ENCODE results near the gene AHDC1. TPM values are rescaled to one million over a fixed set of nuclear protein-coding genes. Genes with fewer than 3 reads are reported as not detected.
"Not testable (repeated sequence)": the region's sequence is repeated elsewhere in the genome, so short reads cannot be mapped to it uniquely, and the experiment has no call there.

The AHDC1 gene, protein sequence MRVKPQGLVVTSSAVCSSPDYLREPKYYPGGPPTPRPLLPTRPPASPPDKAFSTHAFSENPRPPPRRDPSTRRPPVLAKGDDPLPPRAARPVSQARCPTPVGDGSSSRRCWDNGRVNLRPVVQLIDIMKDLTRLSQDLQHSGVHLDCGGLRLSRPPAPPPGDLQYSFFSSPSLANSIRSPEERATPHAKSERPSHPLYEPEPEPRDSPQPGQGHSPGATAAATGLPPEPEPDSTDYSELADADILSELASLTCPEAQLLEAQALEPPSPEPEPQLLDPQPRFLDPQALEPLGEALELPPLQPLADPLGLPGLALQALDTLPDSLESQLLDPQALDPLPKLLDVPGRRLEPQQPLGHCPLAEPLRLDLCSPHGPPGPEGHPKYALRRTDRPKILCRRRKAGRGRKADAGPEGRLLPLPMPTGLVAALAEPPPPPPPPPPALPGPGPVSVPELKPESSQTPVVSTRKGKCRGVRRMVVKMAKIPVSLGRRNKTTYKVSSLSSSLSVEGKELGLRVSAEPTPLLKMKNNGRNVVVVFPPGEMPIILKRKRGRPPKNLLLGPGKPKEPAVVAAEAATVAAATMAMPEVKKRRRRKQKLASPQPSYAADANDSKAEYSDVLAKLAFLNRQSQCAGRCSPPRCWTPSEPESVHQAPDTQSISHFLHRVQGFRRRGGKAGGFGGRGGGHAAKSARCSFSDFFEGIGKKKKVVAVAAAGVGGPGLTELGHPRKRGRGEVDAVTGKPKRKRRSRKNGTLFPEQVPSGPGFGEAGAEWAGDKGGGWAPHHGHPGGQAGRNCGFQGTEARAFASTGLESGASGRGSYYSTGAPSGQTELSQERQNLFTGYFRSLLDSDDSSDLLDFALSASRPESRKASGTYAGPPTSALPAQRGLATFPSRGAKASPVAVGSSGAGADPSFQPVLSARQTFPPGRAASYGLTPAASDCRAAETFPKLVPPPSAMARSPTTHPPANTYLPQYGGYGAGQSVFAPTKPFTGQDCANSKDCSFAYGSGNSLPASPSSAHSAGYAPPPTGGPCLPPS (N-terminal part only)
- 61.6 TPM for total RNA-seq

DNA sequence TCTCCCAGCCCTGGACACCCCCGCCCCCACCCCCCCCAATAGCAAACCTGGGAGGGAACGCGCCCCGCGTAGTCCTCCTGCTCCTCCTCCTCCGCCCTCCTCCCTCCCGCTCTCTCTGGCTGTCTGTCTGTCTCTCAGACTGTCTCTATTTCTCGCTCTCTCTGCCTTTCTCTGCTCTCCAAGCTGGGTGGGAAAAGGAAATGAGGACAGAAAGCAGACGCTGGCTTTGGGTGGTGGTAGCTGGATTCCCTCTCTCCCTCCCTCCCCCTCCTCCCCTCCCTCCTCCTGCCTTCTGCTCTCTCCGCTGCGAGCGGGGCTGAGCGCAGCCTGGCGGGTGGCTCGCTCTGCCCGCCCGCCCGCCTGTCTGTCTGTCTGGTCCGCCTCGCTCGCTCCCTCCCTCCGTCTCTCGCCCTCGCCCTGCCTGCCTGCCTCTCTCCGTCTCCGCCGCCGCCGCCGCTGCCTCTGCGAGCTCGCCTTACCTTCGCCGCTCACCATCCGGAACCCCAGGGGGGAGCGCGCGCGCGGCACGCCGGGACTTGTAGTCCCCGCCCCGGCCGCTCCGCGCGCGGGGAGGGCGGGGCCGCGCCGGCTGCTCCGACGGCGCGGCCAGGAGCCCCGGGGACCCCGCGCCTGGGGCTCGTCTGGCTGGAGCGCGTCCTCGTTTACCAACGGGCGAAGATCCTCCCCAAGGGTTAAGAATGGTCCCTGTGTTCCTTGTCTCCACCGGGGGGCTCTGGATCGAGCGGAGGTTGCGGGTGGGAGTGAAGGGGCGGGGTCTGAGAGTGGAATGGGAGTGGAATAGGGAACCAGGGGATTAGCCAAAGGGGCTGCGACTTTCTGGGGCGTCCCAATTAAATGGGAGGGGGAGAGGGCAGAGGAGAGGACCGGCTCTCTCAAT lies at the start of gene AHDC1:
AHDC1 (minus strand) TSS at position 464 of the 898 bp plus-strand sequence. CDS start 52,029 bp downstream, outside the sequence.
- peak; percentile 89 for DNase-seq (ENCODE audit: low spot score)

DNA sequence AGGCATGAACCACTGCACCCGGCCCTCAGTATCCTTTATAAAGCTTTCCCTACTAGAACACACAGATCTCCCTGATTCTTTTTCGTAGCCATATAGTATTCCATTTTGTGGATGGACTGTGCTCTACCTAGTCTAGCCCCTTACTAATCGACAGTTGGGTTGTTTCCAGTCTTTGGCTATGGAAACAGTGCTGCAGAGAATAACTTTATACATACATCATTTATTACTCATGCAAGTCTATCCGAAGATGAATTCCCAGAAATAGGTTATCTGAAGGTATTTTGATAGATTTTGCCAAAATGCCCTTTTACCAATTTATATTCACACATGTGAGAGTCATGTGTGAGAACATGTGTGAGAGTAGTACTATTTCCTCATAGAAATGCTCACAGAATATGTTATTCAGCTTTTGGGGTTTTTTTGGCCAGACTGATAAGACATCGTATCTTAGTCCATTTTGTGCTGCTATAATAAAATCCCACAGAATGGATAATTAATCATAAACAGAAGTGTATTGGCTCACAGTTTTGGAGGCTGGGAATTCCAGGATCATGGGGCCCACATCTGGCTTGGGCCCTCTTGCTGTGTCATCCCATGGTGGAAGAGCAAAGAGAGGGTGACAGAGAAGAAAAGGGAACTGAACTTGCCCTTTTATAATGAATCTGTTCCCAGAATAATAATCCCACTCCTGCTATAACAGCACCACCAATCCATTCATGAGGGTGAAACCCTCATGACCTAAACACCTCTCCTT lies 48.3 kb upstream of the AHDC1 start:
- no peak for DNase-seq (ENCODE audit: low spot score)

DNA sequence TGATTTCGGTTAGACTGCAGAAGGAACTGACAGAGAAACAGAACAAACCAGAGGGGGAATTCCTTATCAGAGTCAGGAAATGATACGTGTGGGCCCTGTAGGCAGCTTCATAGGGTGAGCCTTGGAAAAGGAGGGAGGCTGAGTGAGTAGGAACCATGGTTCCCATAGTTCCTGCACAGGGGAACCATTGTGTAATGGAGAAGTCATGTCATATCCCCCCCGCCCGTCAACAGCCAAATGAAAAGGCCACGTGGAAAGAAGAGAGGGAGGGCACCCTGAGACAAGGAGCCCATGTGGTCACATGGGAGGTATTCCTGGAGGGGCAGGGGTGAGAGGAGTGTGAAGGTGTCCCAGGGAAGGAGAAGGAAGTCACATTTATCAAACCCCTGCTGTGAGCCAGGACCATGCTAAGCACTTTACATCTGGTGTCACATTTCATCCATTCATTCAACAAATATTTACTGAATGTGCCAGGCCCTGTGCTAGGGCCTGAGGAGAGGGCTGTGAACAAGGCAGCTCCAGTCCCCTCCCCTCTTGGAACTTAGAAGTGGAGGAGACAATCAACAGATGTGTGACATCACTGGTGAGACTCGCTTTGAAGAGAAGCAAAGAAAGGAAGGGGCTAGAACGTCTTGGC lies 46.7 kb upstream of the AHDC1 start:
- DNase-seq (ENCODE audit: low spot score): no peak

DNA sequence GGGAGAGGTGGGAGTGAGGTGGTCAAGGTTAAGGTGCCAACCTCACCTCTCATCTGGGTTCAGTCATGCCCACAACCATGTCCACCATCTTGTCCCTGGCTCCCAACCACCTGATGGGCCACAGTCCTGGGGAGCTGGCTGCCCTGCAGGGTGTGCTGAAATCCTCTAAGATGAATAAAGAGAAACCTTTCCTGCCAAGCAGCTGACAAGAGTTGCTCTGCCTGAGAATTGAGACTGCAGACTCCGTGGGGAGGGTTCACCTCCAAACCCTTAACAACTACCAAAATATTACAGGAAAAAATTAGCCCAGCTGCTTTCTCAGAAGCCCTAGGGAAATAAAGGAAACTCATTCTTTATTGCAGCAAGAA lies 46.2 kb upstream of the AHDC1 start:
- no peak for DNase-seq (ENCODE audit: low spot score)

DNA sequence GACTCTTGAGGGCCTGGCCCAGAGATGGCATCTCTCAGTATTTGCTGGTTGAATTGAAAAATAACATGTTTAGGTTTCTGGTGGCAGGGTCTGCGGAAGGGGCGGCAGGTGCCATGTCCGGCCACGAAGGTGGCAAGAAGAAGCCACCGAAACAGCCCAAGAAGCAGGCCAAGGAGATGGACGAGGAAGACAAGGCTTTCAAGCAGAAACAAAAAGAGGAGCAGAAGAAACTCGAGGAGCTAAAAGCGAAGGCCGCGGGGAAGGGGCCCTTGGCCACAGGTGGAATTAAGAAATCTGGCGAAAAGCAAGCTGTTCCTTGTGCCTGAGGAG lies 45.3 kb upstream of the AHDC1 start:
- DNase-seq (ENCODE audit: low spot score): no peak

DNA sequence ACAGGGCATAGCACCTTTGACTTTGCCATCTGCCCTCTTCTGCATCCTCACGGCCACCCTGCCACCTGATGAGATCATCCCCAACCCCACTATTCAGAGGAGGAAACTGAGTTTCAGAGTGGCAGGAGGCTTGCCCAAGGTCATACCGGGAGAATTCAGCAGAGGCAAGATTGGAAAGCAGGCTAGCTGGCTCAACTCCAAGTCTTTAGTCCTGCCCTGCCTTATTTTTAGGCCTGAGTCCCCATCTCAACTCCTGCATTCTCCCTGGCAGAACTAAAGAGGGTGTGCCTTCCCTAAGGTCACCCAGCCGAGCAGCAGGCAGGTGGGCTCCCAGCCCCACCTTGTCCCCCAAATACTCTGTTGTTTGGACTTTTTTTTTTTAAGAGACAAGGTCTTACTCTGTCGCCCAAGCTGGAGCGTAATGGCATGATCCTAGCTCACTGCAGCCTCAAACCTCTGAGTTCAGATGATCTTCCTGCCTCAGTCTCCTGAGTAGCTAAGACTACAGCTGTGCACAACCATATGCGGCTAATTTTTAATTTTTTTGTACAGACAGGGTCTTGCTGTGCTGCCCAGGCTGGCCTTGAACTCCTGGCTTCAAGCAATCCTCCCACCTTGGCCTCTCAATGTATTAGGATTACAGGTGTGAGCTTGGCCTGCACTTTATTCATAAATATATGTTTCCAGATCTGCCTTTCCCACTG lies 44.8 kb upstream of the AHDC1 start:
- DNase-seq (ENCODE audit: low spot score): no peak

DNA sequence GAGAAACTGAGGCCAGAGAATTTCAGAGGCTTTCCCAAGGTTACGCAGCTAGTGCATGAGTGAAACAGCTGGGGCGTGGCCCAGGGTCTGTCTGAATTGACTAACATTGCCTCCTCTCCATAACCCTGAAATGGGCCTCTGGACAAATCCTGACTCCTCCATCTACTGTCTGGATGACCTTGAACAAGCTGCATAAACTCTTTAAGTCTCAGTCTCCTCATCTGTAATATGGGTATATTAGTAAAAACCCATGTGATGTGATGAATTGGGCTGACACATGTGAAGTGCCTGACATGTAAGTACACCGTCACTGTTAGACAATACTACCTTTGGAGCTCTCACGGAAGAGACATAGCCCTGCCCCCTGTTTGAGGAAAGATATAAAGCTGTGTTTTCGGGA lies 43.4 kb upstream of the AHDC1 start:
- DNase-seq (ENCODE audit: low spot score): no peak

DNA sequence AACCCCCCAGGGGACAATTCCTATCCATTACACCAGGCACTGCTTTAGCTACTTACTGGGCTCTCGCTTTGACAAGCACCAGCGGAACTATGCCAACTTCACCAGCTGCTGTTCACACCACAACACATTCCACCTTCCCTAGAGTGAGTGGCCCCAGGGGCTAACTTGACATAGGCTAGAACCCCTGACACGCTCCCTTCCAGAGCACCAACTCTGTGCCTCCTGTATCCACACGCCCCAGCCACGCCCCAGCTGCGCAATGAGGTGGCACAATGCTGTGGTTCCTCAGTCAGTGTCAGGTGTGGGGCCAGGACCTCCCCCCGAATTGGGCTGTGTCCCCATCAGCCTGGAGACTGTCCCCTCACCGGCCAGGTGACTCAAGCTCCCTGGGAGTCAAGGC lies 42.7 kb upstream of the AHDC1 start:
- DNase-seq (ENCODE audit: low spot score): no peak

DNA sequence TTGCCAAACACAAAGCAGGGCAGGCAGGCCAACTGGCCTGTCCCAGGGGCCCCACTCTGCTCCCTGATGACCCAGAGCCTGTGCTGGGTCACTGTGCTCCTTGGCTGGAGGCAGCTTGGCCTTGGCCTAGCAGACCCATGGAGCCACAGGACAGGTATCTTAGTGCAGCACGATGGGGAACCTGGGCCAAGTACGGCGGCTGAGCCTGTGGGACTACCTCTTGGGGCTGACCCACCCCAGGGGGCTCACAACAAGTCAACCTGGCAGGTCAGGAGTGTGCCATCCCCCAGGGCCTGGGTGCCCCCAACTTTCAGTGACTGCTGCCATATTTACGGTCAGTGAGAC lies 41.1 kb upstream of the AHDC1 start:
- no peak for DNase-seq (ENCODE audit: low spot score)

DNA sequence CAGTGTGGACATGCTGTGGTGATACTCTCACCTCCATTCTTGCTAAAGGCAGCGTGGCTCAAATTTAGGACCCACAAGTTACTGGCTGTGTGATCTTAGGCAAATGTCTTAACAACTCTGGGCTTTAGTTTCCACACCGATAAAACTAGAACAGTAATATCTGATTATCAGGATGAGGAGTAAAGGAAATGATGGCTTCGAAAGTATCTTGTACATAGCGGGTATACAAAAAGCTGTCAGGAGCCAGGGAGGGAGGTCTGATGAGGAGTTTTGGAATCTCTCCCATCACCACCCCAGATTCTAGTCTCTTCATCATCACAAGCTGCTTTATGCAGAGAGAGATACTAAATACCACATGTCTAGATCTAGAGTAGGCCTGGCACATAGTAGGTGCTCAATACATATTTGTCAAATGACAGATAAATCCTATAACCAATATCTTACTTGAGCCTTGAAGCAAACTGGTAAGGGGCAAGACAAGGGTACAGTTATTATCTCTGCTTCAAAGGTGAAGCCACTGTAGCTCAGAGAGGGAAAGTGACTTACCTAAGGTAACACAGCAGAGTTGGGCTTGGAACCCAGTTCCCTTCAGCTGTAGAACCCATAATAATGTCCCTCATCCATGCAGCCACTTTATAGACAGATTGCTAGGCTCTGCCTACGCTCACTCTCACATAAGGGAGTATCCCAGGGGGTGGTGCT lies 40.6 kb upstream of the AHDC1 start:
- DNase-seq (ENCODE audit: low spot score): no peak

DNA sequence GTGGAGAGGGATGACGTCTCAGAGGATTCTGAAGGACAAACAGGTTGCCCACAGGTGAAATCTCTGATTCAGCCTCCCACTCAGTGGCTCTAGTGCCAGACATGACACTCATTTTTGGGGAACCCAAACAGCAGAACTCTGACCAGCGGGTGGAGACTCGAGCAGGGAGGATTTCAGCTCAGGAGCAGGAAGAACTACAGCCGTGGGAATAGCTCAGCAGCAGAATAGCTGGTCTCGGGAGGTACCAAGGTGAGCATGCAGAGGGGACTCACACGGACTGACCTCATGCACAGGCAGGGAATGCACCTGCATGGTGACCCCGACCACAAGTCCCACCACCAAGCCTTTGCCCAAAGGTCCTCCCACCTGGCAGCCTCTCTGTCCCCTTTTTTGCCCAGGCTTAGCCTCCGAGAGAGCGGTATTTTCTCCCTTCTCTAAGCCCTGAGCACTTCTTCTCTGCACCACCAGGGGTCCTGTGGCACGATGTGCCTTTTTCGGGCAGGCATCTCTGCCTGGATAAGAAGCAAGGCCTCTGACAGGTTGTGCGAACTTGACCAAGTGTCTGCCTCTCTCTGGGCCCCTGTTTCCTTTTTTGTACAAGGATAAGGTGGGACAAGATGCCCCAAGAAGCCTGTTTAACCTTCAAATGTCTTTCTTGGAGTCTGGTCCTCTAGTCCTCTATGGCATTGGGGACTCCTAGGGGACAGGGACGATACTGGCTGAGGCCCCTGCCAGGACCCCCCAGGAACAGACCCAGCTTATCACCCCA lies 39.8 kb upstream of the AHDC1 start:
- no peak for DNase-seq (ENCODE audit: low spot score)

DNA sequence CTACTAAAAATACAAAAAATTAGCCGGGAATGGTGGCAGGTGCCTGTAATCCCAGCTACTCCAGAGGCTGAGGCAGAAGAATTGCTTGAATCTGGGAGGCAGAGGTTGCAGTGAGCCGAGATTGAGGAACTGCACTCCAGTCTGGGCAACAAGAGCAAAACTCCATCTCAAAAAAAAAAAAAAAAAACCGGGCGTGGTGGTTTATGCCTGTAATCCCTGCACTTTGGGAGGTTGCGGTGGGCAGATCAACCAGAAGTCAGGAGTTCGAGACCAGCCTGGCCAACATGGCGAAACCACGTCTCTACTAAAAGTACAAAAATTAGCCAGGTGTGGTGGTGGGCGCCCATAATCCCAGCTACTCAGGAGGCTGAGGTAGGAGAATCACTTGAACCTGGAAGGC lies 36.6 kb upstream of the AHDC1 start:
- DNase-seq (ENCODE audit: low spot score): not testable (repeated sequence)

DNA sequence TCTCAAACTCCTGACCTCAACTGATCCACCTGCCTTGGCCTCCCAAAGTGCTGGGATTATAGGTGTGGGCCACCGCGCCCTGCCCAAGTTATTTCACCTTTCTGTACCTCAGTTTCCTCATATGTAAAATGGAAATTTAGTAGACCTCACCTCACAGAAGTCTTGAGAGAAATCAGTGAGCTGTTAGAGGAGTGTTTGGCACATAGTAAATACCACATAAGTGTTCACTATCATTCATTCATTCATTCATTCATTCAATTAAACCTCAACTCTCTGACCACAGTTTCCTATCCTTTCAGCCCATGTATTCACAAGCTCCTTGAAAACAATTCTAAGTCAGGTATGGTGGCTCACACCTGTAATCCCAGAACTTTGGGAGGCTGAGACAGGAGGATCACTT lies 34.9 kb upstream of the AHDC1 start:
- no peak for DNase-seq (ENCODE audit: low spot score)

DNA sequence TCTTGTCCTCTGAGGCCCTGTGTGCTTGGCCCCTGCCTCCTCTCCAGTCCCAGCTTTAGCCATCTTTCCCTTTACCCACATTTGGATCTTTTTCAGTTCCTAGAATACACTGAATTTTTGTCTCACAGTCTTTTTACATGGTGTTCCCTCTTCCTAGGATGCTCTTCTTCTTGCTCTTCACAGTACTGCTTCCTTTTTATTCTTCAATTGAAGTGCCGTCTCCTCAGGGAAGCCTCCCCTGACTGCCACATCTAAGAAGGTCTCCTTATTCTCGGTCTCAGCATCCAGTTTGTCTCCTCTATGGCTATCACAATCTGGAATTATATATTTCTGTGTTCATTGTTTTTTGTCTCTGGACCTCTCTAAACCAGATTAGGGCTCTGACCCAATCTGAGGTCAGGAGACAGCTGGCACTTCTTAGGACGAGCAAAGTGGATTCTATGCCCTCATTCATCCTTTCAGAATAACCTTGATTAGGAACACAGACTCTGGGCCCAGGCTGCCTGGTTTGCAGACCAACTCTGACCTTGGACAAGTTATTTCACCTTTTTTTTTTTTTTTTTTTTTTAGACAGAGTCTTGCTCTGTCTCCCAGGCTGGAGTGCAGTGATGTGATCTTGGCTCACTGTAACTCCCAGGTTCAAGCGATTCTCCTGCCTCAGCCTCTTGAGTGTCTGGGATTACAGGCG lies 34.2 kb upstream of the AHDC1 start:
- no peak for DNase-seq (ENCODE audit: low spot score)

DNA sequence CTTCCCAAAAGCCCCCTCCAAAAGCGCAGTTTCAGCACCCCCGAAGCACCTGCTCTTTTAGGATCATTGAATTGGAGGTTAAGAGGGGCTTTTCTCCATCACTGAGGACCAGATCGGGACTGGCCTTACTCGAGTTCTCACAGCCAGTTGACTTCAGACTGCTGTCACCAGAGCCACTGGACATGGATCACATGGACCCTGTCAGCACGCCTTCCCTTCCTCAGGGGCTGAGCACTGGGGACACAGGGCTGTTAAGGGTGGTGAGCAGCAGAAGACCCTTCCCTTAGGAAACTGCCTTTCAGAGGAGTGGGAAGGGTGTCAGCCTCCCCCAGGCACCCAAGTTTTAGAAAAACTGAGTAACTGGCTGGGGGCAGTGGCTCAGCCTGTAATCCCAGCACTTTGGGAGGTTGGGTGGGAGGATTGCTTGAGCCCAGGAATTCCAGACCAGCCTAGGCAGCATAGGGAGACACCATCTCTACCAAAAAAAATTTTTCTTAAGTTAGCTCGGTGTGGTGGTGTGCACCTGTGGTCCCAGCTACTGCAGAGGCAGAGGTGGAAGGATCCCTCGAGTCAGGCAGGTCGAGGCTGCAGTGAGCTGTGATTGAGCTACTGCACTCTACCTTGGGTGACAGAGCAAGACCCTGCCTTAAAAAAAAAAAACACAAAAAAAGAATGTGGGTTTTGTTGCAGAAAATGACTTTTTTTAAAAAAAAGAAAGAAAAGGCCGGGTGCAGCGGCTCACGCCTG lies 31.6 kb upstream of the AHDC1 start:
- no peak for DNase-seq (ENCODE audit: low spot score)

DNA sequence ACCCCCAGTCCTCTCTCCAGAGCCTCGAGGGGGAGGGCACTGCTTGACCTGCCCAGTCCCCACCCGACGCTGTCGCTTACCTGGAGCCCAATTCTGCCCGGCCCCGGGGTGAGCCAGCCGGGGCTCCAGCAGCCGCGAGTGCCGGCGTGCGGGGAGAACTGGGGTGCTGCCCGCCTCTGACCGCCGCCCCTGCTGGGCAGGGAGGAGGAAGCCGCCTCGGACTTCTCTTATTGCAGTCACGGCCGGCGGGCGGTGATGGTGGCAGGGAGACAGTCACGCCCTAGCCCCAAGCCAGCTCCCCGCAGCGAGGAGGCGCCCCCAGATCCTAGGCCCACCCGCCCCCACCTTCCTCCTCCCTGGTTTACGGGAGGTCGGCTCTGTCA lies 31.0 kb upstream of the AHDC1 start, which contains the start of gene FGR:
FGR (minus strand) TSS at position 201 of the 383 bp plus-strand sequence. CDS start 11,269 bp downstream, outside the sequence.
- no peak for DNase-seq (ENCODE audit: low spot score)
